ENCODE data around the gene OR52H1. TPM values are rescaled to one million over a fixed set of nuclear protein-coding genes. Genes with fewer than 3 reads are reported as not detected.

The OR52H1 gene
- total and polyA plus RNA-seq, 2 donors (not counting 3 experiments of a cell fraction or from before 2014, with no cell fraction given), result 0.33 TPM; not detected in 1

DNA sequence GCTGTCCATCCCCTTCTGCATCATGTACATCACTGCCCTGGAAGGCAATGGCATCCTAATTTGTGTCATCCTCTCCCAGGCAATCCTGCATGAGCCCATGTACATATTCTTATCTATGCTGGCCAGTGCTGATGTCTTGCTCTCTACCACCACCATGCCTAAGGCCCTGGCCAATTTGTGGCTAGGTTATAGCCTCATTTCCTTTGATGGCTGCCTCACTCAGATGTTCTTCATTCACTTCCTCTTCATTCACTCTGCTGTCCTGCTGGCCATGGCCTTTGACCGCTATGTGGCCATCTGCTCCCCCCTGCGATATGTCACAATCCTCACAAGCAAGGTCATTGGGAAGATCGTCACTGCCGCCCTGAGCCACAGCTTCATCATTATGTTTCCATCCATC is 32.7 kb upstream of the OR52H1 start:
- Histone ChIP-seq H3K27me3 (ENCODE audit: control insufficient read depth in 2 of 2, insufficient read depth in 2 of 2, low read length in 2 of 2) (peaks cover 0 to 3% of the 10 kb centered on the region in 2 experiments), H3K9ac (replicated peaks; ENCODE audit: extremely low read depth, insufficient read depth, low read length) (no peak overlapping the region), H2AFZ (ENCODE audit: low read depth, low read length) (no peak overlapping the region), H3K27ac (ENCODE audit: insufficient read depth, low read depth, low read length) (no peak overlapping the region), H3K9me3 (replicated peaks; ENCODE audit: control insufficient read depth, insufficient read depth, low read length) (no peaks in the 10 kb centered on the region), H3K4me1 (ENCODE audit: control insufficient read depth, extremely low read depth, insufficient read depth, low read length) (no peaks in the 10 kb centered on the region), H3K36me3 (ENCODE audit: control insufficient read depth in 2 of 2, extremely low read depth in 1 of 2, insufficient read depth in 2 of 2, low read length in 2 of 2) (no peaks in the 10 kb centered on the region), H4K20me1 (replicated peaks; ENCODE audit: control insufficient read depth, extremely low read depth, insufficient read depth, low read length) (no peaks in the 10 kb centered on the region), H3K9me1 (replicated peaks; ENCODE audit: control insufficient read depth, extremely low read depth, insufficient read depth, low read length) (no peaks in the 10 kb centered on the region), H3K79me2 (ENCODE audit: control insufficient read depth, insufficient read depth, low read length) (no peaks in the 10 kb centered on the region), H3K4me2 (ENCODE audit: insufficient read depth, low read length) (no peak overlapping the region), H3K4me3 (replicated peaks in 1 of 3; ENCODE audit: insufficient read depth in 1 of 3, low read depth in 1 of 3, low read length in 3 of 3) (no peak overlapping the region)
- no peak for DNase-seq (ENCODE audit: low read depth, low spot score)
- TF ChIP-seq, protein P1, sequence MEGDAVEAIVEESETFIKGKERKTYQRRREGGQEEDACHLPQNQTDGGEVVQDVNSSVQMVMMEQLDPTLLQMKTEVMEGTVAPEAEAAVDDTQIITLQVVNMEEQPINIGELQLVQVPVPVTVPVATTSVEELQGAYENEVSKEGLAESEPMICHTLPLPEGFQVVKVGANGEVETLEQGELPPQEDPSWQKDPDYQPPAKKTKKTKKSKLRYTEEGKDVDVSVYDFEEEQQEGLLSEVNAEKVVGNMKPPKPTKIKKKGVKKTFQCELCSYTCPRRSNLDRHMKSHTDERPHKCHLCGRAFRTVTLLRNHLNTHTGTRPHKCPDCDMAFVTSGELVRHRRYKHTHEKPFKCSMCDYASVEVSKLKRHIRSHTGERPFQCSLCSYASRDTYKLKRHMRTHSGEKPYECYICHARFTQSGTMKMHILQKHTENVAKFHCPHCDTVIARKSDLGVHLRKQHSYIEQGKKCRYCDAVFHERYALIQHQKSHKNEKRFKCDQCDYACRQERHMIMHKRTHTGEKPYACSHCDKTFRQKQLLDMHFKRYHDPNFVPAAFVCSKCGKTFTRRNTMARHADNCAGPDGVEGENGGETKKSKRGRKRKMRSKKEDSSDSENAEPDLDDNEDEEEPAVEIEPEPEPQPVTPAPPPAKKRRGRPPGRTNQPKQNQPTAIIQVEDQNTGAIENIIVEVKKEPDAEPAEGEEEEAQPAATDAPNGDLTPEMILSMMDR (IDR thresholded peaks at IDR 0.05; ENCODE audit: extremely low read depth in 1 of 2, insufficient read depth in 1 of 2, low read depth in 1 of 2, low read length in 2 of 2), result no peak
- no peak for TF ChIP-seq GATA2 (IDR thresholded peaks at IDR 0.05; ENCODE audit: insufficient read depth, insufficient read length, low read depth, low read length)
- TF ChIP-seq POLR2A (IDR thresholded peaks at IDR 0.05; ENCODE audit: low read depth, low read length), result no peak
- no peak for TF ChIP-seq EZH2 (IDR thresholded peaks at IDR 0.05; ENCODE audit: borderline replicate concordance, low read depth, low read length, severe bottlenecking)
- TF ChIP-seq MYC (IDR thresholded peaks at IDR 0.05; ENCODE audit: low read depth, low read length), result no peak
- TF ChIP-seq FOS (IDR thresholded peaks at IDR 0.05; ENCODE audit: borderline replicate concordance, insufficient read depth, low read length), result no peak
- ChIA-PET POLR2A (no interaction called here), CTCF (no interaction called here)
- intact Hi-C loops (cut with micrococcal nuclease) (no loop called here), dilution Hi-C loops (cut with MboI; ENCODE audit: extremely low pct_ligation_motif_present, low sequenced_read_pairs) (no loop called here)
- FAIRE-seq, result no peak
- no TSS peak for BruUV-seq (replicated peaks)

DNA sequence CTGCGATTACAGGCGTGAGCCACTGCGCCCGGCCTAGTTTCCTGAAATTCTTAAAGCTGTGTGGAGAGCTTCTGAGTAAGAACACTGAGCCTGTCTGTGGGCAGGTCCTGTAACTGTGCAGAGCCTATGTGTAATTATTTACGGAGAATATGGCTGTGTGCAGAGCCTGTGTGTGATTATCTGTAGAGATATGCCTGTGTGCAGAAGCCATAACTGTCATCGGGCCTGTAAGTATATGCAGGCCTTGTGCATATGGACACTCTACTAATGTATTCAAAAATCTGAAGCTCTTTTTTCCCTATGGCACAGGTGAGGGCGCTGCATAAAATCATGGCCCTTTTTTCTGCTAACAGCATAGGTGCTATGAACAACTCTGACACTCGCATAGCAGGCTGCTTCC is 32.2 kb upstream of the OR52H1 start, which contains the start of gene OR52B6:
TSS of gene OR52B6 (plus strand) at position 301 of the 400 bp plus-strand sequence. CDS start at position 301, 0 bp downstream.
- Histone ChIP-seq H3K9me3 (replicated peaks; ENCODE audit: control insufficient read depth, insufficient read depth, low read length) (no peaks in the 10 kb centered on the region), H3K4me3 (replicated peaks in 1 of 3; ENCODE audit: insufficient read depth in 1 of 3, low read depth in 1 of 3, low read length in 3 of 3) (no peak within 1 kb of the TSS), H3K36me3 (ENCODE audit: control insufficient read depth in 2 of 2, extremely low read depth in 1 of 2, insufficient read depth in 2 of 2, low read length in 2 of 2) (no peaks in the 10 kb centered on the region), H3K79me2 (ENCODE audit: control insufficient read depth, insufficient read depth, low read length) (no peaks in the 10 kb centered on the region), H3K9me1 (replicated peaks; ENCODE audit: control insufficient read depth, extremely low read depth, insufficient read depth, low read length) (no peaks in the 10 kb centered on the region), H3K9ac (replicated peaks; ENCODE audit: extremely low read depth, insufficient read depth, low read length) (no peak within 1 kb of the TSS), H3K4me1 (ENCODE audit: control insufficient read depth, extremely low read depth, insufficient read depth, low read length) (no peaks in the 10 kb centered on the region), H2AFZ (ENCODE audit: low read depth, low read length) (no peak within 1 kb of the TSS), H3K27me3 (ENCODE audit: control insufficient read depth in 2 of 2, insufficient read depth in 2 of 2, low read length in 2 of 2) (peaks cover 0 to 3% of the 10 kb centered on the region in 2 experiments), H3K4me2 (ENCODE audit: insufficient read depth, low read length) (no peak within 1 kb of the TSS), H4K20me1 (replicated peaks; ENCODE audit: control insufficient read depth, extremely low read depth, insufficient read depth, low read length) (no peaks in the 10 kb centered on the region), H3K27ac (ENCODE audit: insufficient read depth, low read depth, low read length) (no peak within 1 kb of the TSS)
- no peak for TF ChIP-seq EZH2 (IDR thresholded peaks at IDR 0.05; ENCODE audit: borderline replicate concordance, low read depth, low read length, severe bottlenecking)
- no peak for TF ChIP-seq POLR2A (IDR thresholded peaks at IDR 0.05; ENCODE audit: low read depth, low read length)
- TF ChIP-seq, protein P1 (IDR thresholded peaks at IDR 0.05; ENCODE audit: extremely low read depth in 1 of 2, insufficient read depth in 1 of 2, low read depth in 1 of 2, low read length in 2 of 2), result no peak
- TF ChIP-seq, protein P2, sequence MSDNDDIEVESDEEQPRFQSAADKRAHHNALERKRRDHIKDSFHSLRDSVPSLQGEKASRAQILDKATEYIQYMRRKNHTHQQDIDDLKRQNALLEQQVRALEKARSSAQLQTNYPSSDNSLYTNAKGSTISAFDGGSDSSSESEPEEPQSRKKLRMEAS (IDR thresholded peaks at IDR 0.05; ENCODE audit: insufficient read depth, insufficient read length), result no peak
- ChIA-PET CTCF (no interaction called here), POLR2A (no interaction called here)
- BruUV-seq (replicated peaks), result no TSS peak
- intact Hi-C loops (cut with micrococcal nuclease), result no loop called here
- dilution Hi-C loops (cut with MboI; ENCODE audit: extremely low pct_ligation_motif_present, low sequenced_read_pairs), result no loop called here
- FAIRE-seq (no peak), DNase-seq (ENCODE audit: low read depth, low spot score) (no peak)
